Measurements from ENCODE around the gene FMR1NB.

Gene FMR1NB

GRCh38 chrX:148070504-148070877, 89.4 kb downstream of the FMR1NB start:
- no peak for DNase-seq (ENCODE audit: low read depth)

Measured in stimulated activated CD8-positive, alpha-beta memory T cell treated with anti-CD3 and anti-CD28 coated beads, Interleukin-15, amount 100 ng/mL, for 24 hours (primary cell).